GM12891 (cell line): ENCODE data around the gene NYAP2.

ENCODE experiments used
- DNase-seq: peaks from one replicate; pipeline ENCODE4 v3.0.0; 2011; ENCODE audit warnings: low spot score; ENCODE audit not compliant: insufficient read length
- FAIRE-seq: peaks from 2 replicates; lab custom pipeline; 2011; peaks lifted over from hg19 to GRCh38; lab: Jason Lieb, UNC
- PAX5 ChIP-seq: IDR thresholded peaks from 2 replicates; pipeline ENCODE4 v1.6.1; 2011; ENCODE audit warnings: low read length, moderate library complexity, mild to moderate bottlenecking; ENCODE audit not compliant: insufficient read depth, severe bottlenecking
- POLR2A ChIP-seq: IDR thresholded peaks from 2 replicates; pipeline ENCODE4 v1.6.1; 2011; ENCODE audit warnings: low read depth, low read length, control low read depth
- POLR2AphosphoS5 ChIP-seq: IDR thresholded peaks from 2 replicates; pipeline ENCODE4 v1.6.1; 2011; ENCODE audit warnings: low read depth, low read length, control low read depth
- POU2F2 ChIP-seq: IDR thresholded peaks from 2 replicates; pipeline ENCODE4 v1.6.1; 2011; ENCODE audit warnings: low read depth, mild to moderate bottlenecking, control low read depth, low read length, moderate library complexity
- SPI1 ChIP-seq: IDR thresholded peaks from 2 replicates; pipeline ENCODE4 v1.6.1; 2011; ENCODE audit warnings: low read depth, low read length, control low read depth
- TAF1 ChIP-seq: IDR thresholded peaks from 2 replicates; pipeline ENCODE4 v1.6.1; 2011; ENCODE audit warnings: low read depth, low read length, control low read depth

The NYAP2 gene

GRCh38 chr2:225691711-225692110 is 292.2 kb downstream of the NYAP2 start:
- DNase-seq (no peak), FAIRE-seq (no peak)
- no peak for TF ChIP-seq PAX5
- no peak for TF ChIP-seq SPI1
- TF ChIP-seq POU2F2 = no peak
- no peak for TF ChIP-seq TAF1
- TF ChIP-seq POLR2A = no peak
- no peak for TF ChIP-seq POLR2AphosphoS5

GRCh38 chr2:225693259-225693658 is 293.7 kb downstream of the NYAP2 start:
- FAIRE-seq (no peak), DNase-seq (no peak)
- TF ChIP-seq POLR2AphosphoS5 (no peak), TAF1 (no peak), POU2F2 (no peak), POLR2A (no peak), SPI1 (no peak), PAX5 (no peak)

- TF ChIP-seq POLR2AphosphoS5 (no peak), POLR2A (no peak), PAX5 (no peak), SPI1 (no peak), POU2F2 (no peak), TAF1 (no peak)
- no peak for DNase-seq
- no peak for FAIRE-seq
These were observed 295.2 kb downstream of the NYAP2 start for GRCh38 chr2:225694664-225695063.

GRCh38 chr2:225697936-225698335 is 298.4 kb downstream of the NYAP2 start:
- TF ChIP-seq POLR2A (no peak), POU2F2 (no peak), POLR2AphosphoS5 (no peak), PAX5 (no peak), TAF1 (no peak), SPI1 (no peak)
- DNase-seq (no peak), FAIRE-seq (no peak)
